Measurements from ENCODE around the gene ST7.

The ST7 gene

GRCh38 chr7:117193564-117193963 is 240.3 kb downstream of the ST7 start:
- no peak for DNase-seq (ENCODE audit: low read depth)

GRCh38 chr7:117194445-117194844 is 241.1 kb downstream of the ST7 start:
- no peak for DNase-seq (ENCODE audit: low read depth)

- no peak for DNase-seq (ENCODE audit: low read depth)
These were observed 242.2 kb downstream of the ST7 start for GRCh38 chr7:117195361-117196029.

GRCh38 chr7:117200132-117200531 is 246.8 kb downstream of the ST7 start:
- DNase-seq (ENCODE audit: low read depth), result no peak

GRCh38 chr7:117200786-117201458 is 247.6 kb downstream of the ST7 start:
- DNase-seq (ENCODE audit: low read depth), result no peak

GRCh38 chr7:117202511-117202910 is 249.2 kb downstream of the ST7 start:
- DNase-seq (ENCODE audit: low read depth), result no peak

- no peak for DNase-seq (ENCODE audit: low read depth)
These were observed 249.9 kb downstream of the ST7 start for GRCh38 chr7:117203205-117203604.

- DNase-seq (ENCODE audit: low read depth), result no peak
These were observed 252.6 kb downstream of the ST7 start for GRCh38 chr7:117205873-117206272.

GRCh38 chr7:117208257-117208656 is 255.0 kb downstream of the ST7 start:
- no peak for DNase-seq (ENCODE audit: low read depth)

GRCh38 chr7:117210397-117210796 is 257.1 kb downstream of the ST7 start:
- DNase-seq (ENCODE audit: low read depth), result no peak

- DNase-seq (ENCODE audit: low read depth), result no peak
These were observed 257.6 kb downstream of the ST7 start for GRCh38 chr7:117210908-117211307.

GRCh38 chr7:117211614-117212013 is 258.3 kb downstream of the ST7 start:
- DNase-seq (ENCODE audit: low read depth), result no peak

GRCh38 chr7:117212969-117213877 is 259.9 kb downstream of the ST7 start:
- DNase-seq (ENCODE audit: low read depth), result peak; percentile 10

- DNase-seq (ENCODE audit: low read depth), result no peak
These were observed 262.7 kb downstream of the ST7 start for GRCh38 chr7:117216010-117216409.

GRCh38 chr7:117216436-117217069 is 263.3 kb downstream of the ST7 start:
- no peak for DNase-seq (ENCODE audit: low read depth)

- DNase-seq (ENCODE audit: low read depth), result no peak
These were observed 264.1 kb downstream of the ST7 start for GRCh38 chr7:117217106-117218035.

- no peak for DNase-seq (ENCODE audit: low read depth)
These were observed 265.4 kb downstream of the ST7 start for GRCh38 chr7:117218700-117219099.

GRCh38 chr7:117219485-117219884 is 266.2 kb downstream of the ST7 start:
- DNase-seq (ENCODE audit: low read depth), result no peak

- DNase-seq (ENCODE audit: low read depth), result no peak
These were observed 267.5 kb downstream of the ST7 start for GRCh38 chr7:117220836-117221235.

- DNase-seq (ENCODE audit: low read depth), result no peak
These were observed 272.2 kb downstream of the ST7 start for GRCh38 chr7:117225536-117225935.

GRCh38 chr7:117227091-117227490 is 273.8 kb downstream of the ST7 start:
- no peak for DNase-seq (ENCODE audit: low read depth)

Measured in stimulated activated CD8-positive, alpha-beta memory T cell treated with anti-CD3 and anti-CD28 coated beads, Interleukin-15, amount 100 ng/mL, for 24 hours (primary cell).